Measurements from ENCODE around the gene HSPB6.

The HSPB6 gene

DNA sequence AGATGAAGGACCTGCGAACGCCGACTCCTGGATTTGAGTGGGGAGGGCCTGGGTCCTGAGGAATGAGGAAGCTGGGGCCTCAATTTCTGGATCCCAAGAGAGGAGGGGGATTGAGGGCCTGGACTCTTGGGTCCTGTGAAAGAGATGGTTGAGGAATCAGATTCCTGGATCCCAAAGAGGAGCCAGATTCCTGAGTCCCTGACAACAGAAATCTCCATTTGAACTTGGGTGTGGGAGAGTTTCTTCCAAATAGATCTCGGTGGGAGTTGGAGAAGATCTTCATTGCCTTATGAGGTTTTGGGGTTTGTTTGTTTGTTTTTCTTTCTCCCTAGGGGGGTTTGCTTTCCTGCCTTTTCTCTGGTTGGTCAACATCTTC is 10.8 kb downstream of the HSPB6 start:
- no peak for DNase-seq (ENCODE audit: low read depth)

DNA sequence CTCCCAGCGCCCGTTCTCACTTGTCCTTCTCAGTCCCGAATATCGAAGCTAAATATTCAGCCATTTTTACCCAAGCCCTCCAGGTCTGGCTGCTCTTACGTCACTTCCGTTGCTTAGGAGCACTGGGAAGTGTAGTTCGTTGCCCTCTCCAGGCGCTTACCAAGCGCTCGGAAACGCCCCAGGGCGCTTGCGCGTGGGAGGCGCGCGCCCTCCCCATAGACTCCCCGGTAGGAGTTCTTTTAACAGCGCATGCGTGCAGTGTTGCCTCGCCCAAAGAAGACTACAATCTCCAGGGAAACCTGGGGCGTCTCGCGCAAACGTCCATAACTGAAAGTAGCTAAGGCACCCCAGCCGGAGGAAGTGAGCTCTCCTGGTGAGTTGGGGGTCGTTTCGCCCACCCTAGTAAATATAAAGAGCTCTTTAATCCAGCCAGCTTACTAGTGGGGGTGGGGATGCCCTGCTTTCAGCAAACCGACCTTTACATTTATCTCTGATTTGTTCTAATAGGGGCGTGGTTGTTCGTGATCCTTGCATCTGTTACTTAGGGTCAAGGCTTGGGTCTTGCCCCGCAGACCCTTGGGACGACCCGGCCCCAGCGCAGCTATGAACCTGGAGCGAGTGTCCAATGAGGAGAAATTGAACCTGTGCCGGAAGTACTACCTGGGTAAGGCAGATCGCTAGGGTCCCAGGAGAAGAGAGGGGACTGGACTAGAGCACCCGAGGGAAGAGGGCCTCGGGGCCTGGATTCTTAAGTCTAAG is 11.3 kb downstream of the HSPB6 start, which contains the start of the genes PSENEN and U2AF1L4:
Gene PSENEN, plus strand, starts transcription at position 324 of the 759 bp plus-strand sequence. Its CDS starts 280 bp downstream, at position 604.
Gene U2AF1L4, minus strand, starts transcription at position 91 of the 759 bp plus-strand sequence. Its CDS starts 27 bp downstream, at position 64.
- DNase-seq (ENCODE audit: low read depth), result peak; percentile 99

- DNase-seq (ENCODE audit: low read depth), result peak; percentile 97
These were observed 12.2 kb downstream of the HSPB6 start for GRCh38 chr19:35744430-35745327.

GRCh38 chr19:35743640-35744429 is 13.0 kb downstream of the HSPB6 start:
- no peak for DNase-seq (ENCODE audit: low read depth)

DNA sequence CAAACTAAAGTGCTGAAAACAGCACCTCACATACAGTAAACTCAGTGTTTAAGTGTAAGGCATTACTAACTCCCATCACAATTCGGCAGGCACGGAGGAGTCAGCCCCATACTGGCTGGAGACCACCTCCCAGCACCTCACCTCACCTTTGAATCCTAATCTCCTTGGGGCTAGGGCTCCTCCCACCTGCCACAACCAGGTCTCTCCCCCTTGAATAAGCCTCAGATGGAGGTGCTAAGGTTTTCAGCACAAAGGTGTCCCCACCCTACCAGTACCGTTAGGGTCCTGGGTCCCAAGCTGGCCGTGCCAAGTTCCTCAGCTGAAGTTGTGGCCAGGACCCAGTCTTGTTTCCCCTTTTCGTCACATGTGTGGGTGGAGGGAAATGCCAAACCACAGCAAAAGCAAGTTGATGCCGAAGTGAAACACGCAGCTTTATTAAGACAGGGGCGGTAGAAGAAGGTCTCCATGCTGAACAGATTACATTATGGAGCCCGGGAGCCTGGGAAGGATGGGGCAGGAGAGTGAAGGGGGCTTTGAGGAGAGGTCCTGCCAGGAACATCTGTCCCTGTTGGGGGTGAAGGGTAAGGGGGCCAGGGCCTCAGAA is 14.6 kb downstream of the HSPB6 start, which contains the start of gene IGFLR1:
Gene IGFLR1, minus strand, starts transcription at position 332 of the 604 bp plus-strand sequence. CDS start 1,272 bp downstream, outside the sequence.
- DNase-seq (ENCODE audit: low read depth), result no peak

- no peak for DNase-seq (ENCODE audit: low read depth)
These were observed 15.7 kb downstream of the HSPB6 start for GRCh38 chr19:35741203-35741515.

- DNase-seq (ENCODE audit: low read depth), result peak; percentile 98
These were observed 16.2 kb downstream of the HSPB6 start for GRCh38 chr19:35740423-35741202.

GRCh38 chr19:35740108-35740422 is 16.8 kb downstream of the HSPB6 start:
- DNase-seq (ENCODE audit: low read depth), result no peak

- no peak for DNase-seq (ENCODE audit: low read depth)
These were observed 17.3 kb downstream of the HSPB6 start for GRCh38 chr19:35739275-35740107.

DNA sequence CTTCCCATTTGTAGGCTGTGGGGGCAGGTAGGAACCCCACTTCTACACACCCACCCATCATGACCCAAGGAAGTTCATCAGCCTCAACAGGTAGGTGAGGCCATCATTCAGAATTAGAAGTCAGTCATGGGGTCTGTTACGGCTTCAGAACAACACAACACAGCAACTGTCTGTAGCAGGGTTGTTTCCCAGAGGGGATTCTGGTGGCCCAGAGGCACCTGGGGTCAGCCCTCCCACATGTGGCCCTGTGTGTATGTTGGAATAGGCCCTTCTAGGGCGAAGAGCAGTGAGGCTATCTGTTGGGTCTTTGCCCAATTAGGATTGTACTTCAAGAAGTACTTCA is 18.0 kb downstream of the HSPB6 start:
- DNase-seq (ENCODE audit: low read depth), result no peak

DNA sequence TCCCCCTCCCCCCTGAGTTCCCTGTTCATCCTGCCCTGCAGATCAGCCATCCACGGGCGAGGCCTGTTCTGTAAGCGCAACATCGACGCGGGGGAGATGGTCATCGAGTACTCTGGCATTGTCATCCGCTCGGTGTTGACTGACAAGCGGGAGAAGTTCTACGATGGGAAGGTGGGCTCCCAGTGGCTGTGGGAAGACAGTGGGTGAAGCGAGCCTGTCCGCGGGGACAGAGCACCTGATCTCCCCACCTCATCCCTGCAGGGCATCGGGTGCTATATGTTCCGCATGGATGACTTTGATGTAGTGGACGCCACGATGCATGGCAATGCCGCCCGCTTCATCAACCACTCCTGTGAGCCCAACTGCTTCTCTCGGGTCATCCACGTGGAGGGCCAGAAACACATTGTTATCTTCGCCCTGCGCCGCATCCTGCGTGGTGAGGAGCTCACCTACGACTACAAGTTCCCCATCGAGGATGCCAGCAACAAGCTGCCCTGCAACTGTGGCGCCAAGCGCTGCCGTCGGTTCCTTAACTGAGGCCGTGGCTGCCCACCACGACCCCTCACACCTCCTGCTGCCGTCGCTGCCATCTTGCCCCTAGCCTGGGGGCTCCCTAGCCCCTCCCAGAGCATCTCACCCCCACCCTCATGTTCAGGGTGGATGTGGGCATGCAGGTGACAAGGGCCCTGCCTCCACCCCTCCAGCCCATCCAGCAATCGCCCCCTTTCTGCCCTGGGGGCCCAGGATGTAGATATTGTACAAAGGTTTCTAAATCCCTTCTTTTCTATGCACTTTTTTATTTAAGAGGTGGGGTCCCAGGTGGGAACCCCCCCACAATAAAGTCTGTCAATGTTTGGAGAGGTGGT is 18.6 kb downstream of the HSPB6 start:
- DNase-seq (ENCODE audit: low read depth), result no peak

- no peak for DNase-seq (ENCODE audit: low read depth)
These were observed 19.6 kb downstream of the HSPB6 start for GRCh38 chr19:35736913-35737886.

- DNase-seq (ENCODE audit: low read depth), result no peak
These were observed 21.9 kb downstream of the HSPB6 start for GRCh38 chr19:35734889-35735288.

GRCh38 chr19:35734273-35734672 is 22.6 kb downstream of the HSPB6 start:
- DNase-seq (ENCODE audit: low read depth), result no peak

DNA sequence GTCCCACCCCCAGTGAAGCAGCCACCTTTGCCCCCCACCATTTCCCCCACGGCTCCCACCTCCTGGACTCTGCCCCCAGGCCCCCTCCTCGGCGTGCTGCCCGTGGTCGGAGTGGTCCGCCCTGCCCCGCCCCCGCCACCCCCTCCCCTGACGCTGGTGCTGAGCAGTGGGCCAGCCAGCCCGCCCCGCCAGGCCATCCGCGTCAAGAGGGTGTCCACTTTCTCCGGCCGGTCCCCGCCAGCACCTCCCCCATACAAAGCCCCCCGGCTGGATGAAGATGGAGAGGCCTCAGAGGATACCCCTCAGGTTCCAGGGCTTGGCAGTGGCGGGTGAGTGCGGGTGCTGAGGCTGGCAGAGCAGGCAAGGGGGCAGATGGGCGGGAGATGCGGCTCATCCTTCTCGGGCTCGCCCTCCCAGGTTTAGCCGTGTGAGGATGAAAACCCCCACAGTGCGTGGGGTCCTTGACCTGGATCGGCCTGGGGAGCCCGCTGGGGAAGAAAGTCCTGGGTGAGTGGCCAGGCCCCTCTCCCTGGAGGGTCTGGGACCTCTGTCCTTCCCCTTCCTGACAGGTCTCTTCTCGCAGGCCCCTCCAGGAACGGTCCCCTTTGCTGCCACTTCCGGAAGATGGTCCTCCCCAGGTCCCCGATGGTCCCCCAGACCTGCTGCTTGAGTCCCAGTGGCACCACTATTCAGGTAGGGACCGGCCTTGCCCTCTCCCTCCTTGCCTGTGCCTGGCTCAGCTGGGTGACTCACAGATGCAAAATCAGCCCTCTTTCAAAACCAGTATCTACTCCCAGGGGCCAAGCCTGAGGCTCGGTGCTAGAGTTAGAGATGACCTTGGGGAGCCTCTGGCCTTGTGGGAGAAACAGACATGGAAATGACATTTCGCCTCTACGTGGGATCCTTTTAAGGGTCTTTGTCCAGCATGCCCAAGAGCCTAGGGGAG is 23.4 kb downstream of the HSPB6 start:
- DNase-seq (ENCODE audit: low read depth), result no peak

GRCh38 chr19:35732540-35733179 is 24.2 kb downstream of the HSPB6 start:
- DNase-seq (ENCODE audit: low read depth), result no peak
